Ovary (tissue), 3 donors: ENCODE measurements around the gene FOXL2.

Experiments used
- CTCF ChIP-seq, 3 donors: fragments of 450-650 bp in 2 of 3; fragments of 200-600 bp in 1 of 3; IDR thresholded peaks; one replicate each; pipeline versions ENCODE4 v1.5.1 to v1.8.0; 2016 to 2022; ENCODE audit warnings: antibody characterized with exemption in 3 of 3, mild to moderate bottlenecking in 1 of 3
- EP300 ChIP-seq: sonication (generic); formaldehyde crosslinking; IDR thresholded peaks from one replicate; pipeline ENCODE4 v1.6.1; 2017; ENCODE audit warnings: antibody characterized with exemption
- POLR2A ChIP-seq: fragments of 450-650 bp; IDR thresholded peaks from one replicate; pipeline ENCODE4 v1.6.1; 2017; ENCODE audit warnings: antibody characterized with exemption, mild to moderate bottlenecking, moderate library complexity
- donor health status: DM: no; HTN: no; CAD: no.

GRCh38 chr3:138935505-138935862 is 11.5 kb downstream of the FOXL2 start:
- TF ChIP-seq CTCF (IDR thresholded peaks at IDR 0.05) (no peak), POLR2A (no peak), EP300 (no peak)
